ENCODE results near the gene CCNT1. TPM values are rescaled to one million over a fixed set of nuclear protein-coding genes. Genes with fewer than 3 reads are reported as not detected.

Gene CCNT1
- total and polyA plus RNA-seq, 4 donors: 3.2 to 18.2 (median 10.4) TPM

DNA sequence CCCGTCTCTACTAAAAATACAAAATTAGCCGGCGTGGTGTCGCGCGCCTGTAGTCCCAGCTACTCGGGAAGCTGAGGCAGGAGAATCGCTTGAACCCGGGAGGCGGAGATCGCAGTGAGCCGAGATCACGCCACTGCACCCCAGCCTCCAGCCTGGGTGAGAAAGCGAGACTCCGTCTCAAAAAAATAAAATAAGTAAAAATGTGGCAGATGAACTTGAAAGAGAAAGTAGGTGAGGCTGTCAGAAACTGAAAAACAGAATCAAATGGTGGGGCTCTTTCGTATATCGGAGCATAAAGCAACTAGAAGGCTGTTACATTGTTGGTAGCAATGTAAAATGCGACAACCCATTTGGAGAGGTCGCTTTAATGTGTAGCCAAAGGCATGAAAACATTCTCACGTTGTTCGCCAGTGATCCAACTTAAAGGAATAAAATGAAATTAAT lies 767 bp upstream of the CCNT1 start:
- Histone ChIP-seq H3K27ac (ENCODE audit: low read depth in 1 of 2, low read length in 2 of 2) (peak overlapping the region; percentile 92 to 98), H3K4me3 (ENCODE audit: low read depth in 1 of 3, low read length in 3 of 3) (peak overlapping the region; percentile 52 to 75 (median 73)), H3K9me3 (ENCODE audit: control insufficient read depth in 4 of 4, low read length in 3 of 4) (peaks cover 0 to 2% (median 0%) of the 10 kb centered on the region in 4 donors), H3K36me3 (ENCODE audit: control insufficient read depth in 4 of 4, insufficient read depth in 3 of 4, low read depth in 1 of 4, low read length in 3 of 4) (peaks cover 4 to 12% (median 7%) of the 10 kb centered on the region in 4 donors), H3K4me1 (ENCODE audit: control insufficient read depth in 4 of 4, insufficient read depth in 4 of 4, low read length in 3 of 4) (peaks cover 6 to 25% (median 16%) of the 10 kb centered on the region in 4 donors), H3K9ac (ENCODE audit: low read depth in 1 of 2, low read length in 2 of 2) (peak overlapping the region; percentile 58 to 91), H3K27me3 (ENCODE audit: control insufficient read depth in 4 of 4, insufficient read depth in 4 of 4, low read length in 3 of 4) (no peaks in the 10 kb centered on the region)
- no peak for DNase-seq (ENCODE audit: low spot score)
- TF ChIP-seq YY1 (IDR thresholded peaks at IDR 0.05) (no peak), RAD21 (IDR thresholded peaks at IDR 0.05) (no peak), FOXA1 (IDR thresholded peaks at IDR 0.05) (no peak), RXRA (IDR thresholded peaks at IDR 0.05) (no peak), EGR1 (IDR thresholded peaks at IDR 0.05; ENCODE audit: low read depth in 2 of 2) (no peak), NR2F2 (IDR thresholded peaks at IDR 0.05) (no peak), HNF4A (conservative IDR thresholded peaks at IDR 0.05) (no peak), FOXA2 (IDR thresholded peaks at IDR 0.05) (no peak), HNF4G (IDR thresholded peaks at IDR 0.05) (no peak), JUND (IDR thresholded peaks at IDR 0.05) (no peak), SP1 (IDR thresholded peaks at IDR 0.05) (no peak), TAF1 (conservative IDR thresholded peaks at IDR 0.05) (no peak)
- TF ChIP-seq, protein P1, sequence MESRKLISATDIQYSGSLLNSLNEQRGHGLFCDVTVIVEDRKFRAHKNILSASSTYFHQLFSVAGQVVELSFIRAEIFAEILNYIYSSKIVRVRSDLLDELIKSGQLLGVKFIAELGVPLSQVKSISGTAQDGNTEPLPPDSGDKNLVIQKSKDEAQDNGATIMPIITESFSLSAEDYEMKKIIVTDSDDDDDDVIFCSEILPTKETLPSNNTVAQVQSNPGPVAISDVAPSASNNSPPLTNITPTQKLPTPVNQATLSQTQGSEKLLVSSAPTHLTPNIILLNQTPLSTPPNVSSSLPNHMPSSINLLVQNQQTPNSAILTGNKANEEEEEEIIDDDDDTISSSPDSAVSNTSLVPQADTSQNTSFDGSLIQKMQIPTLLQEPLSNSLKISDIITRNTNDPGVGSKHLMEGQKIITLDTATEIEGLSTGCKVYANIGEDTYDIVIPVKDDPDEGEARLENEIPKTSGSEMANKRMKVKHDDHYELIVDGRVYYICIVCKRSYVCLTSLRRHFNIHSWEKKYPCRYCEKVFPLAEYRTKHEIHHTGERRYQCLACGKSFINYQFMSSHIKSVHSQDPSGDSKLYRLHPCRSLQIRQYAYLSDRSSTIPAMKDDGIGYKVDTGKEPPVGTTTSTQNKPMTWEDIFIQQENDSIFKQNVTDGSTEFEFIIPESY (IDR thresholded peaks at IDR 0.05): no peak
- TF ChIP-seq, protein P2, sequence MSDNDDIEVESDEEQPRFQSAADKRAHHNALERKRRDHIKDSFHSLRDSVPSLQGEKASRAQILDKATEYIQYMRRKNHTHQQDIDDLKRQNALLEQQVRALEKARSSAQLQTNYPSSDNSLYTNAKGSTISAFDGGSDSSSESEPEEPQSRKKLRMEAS (IDR thresholded peaks at IDR 0.05): no peak
- TF ChIP-seq, protein P3, sequence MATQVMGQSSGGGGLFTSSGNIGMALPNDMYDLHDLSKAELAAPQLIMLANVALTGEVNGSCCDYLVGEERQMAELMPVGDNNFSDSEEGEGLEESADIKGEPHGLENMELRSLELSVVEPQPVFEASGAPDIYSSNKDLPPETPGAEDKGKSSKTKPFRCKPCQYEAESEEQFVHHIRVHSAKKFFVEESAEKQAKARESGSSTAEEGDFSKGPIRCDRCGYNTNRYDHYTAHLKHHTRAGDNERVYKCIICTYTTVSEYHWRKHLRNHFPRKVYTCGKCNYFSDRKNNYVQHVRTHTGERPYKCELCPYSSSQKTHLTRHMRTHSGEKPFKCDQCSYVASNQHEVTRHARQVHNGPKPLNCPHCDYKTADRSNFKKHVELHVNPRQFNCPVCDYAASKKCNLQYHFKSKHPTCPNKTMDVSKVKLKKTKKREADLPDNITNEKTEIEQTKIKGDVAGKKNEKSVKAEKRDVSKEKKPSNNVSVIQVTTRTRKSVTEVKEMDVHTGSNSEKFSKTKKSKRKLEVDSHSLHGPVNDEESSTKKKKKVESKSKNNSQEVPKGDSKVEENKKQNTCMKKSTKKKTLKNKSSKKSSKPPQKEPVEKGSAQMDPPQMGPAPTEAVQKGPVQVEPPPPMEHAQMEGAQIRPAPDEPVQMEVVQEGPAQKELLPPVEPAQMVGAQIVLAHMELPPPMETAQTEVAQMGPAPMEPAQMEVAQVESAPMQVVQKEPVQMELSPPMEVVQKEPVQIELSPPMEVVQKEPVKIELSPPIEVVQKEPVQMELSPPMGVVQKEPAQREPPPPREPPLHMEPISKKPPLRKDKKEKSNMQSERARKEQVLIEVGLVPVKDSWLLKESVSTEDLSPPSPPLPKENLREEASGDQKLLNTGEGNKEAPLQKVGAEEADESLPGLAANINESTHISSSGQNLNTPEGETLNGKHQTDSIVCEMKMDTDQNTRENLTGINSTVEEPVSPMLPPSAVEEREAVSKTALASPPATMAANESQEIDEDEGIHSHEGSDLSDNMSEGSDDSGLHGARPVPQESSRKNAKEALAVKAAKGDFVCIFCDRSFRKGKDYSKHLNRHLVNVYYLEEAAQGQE (IDR thresholded peaks at IDR 0.05): no peak
- TF ChIP-seq, protein P4, sequence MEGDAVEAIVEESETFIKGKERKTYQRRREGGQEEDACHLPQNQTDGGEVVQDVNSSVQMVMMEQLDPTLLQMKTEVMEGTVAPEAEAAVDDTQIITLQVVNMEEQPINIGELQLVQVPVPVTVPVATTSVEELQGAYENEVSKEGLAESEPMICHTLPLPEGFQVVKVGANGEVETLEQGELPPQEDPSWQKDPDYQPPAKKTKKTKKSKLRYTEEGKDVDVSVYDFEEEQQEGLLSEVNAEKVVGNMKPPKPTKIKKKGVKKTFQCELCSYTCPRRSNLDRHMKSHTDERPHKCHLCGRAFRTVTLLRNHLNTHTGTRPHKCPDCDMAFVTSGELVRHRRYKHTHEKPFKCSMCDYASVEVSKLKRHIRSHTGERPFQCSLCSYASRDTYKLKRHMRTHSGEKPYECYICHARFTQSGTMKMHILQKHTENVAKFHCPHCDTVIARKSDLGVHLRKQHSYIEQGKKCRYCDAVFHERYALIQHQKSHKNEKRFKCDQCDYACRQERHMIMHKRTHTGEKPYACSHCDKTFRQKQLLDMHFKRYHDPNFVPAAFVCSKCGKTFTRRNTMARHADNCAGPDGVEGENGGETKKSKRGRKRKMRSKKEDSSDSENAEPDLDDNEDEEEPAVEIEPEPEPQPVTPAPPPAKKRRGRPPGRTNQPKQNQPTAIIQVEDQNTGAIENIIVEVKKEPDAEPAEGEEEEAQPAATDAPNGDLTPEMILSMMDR (IDR thresholded peaks at IDR 0.05; ENCODE audit: low read depth, low read length, missing input control): no peak
- TF ChIP-seq, protein P5, sequence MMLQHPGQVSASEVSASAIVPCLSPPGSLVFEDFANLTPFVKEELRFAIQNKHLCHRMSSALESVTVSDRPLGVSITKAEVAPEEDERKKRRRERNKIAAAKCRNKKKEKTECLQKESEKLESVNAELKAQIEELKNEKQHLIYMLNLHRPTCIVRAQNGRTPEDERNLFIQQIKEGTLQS (IDR thresholded peaks at IDR 0.05): no peak
- WGBS: 14% methylated on average over 21 of the region's 21 CpGs
